ENCODE results near the gene OR5M10. TPM values are rescaled to one million over a fixed set of nuclear protein-coding genes. Genes with fewer than 3 reads are reported as not detected.

The OR5M10 gene
- not detected for total RNA-seq (2021; ENCODE audit: unreplicated experiment)
- not detected for polyA plus RNA-seq (2012; ENCODE audit: insufficient read length)
- Bru-seq, nascent RNA: not detected
- BruChase-seq, experiment 1, labeled RNA remaining after a 2-hour chase: not detected
- BruChase-seq, experiment 2, labeled RNA remaining after a 6-hour chase: not detected
- long read RNA-seq: 0 reads

DNA sequence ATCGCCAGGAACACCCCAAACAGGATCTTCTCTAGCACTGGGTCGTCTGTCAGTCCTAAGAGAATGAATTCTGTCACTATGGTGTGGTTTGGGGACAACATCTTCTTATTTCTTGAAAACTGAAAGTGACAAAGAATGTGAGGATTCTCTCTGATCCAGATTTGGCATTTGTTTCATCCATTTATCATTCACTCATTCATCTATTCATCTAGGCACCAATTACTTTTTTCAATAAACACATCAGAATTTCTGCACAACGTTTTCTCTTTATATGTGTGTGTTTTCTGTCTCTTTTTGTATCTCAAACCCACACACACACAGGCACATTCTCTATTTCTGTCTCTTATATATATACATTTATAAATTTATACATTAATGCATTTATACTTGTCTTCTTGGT, at the start of gene OR5M10:
OR5M10 (minus strand) TSS at position 101 of the 400 bp plus-strand sequence; CDS start at position 101, 0 bp downstream.
- BruUV-seq (replicated peaks): no TSS peak
- CTCF ChIA-PET: no interaction called here
- no peak for DNase-seq (ENCODE audit: low read depth, low spot score)

DNA sequence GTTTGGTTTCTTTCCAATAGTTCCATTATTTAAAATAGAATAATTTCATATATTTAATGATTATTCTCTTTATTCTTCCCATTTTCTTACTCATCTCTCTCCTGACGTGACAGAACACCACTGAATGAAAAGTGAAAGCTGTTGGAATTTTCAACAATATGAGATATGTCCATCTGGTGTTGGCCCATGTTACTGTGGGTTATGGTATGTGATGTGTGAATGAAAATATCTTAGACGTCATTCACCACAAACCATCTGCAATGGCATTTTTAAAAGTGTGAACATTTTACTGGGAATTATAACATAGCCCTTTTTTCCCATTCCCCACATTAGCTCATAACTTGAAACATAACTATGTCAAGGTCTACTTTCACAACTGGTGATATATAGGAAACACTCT, 48.4 kb upstream of the OR5M10 start:
- DNase-seq (ENCODE audit: low read depth, low spot score) (no peak), ATAC-seq (no peak)
- no peak overlapping the region for H3K27ac ChIP-seq (ENCODE audit: low read length)
- no peaks in the 10 kb centered on the region for H3K27me3 ChIP-seq (ENCODE audit: control insufficient read depth, insufficient read depth, low read length)
- in situ Hi-C loops (cut with HindIII; ENCODE audit: low pct_unique_long_range_greater_than_20kb, low sequenced_read_pairs): no loop called here
- CTCF ChIA-PET: no interaction called here
- H3K4me3 ChIP-seq (ENCODE audit: low read depth in 2 of 2, low read length in 2 of 2): no peak overlapping the region
- no peaks in the 10 kb centered on the region for H3K4me1 ChIP-seq (ENCODE audit: control insufficient read depth, insufficient read depth, low read length)
- TF ChIP-seq POLR2AphosphoS5 (IDR thresholded peaks at IDR 0.05; ENCODE audit: low read depth, low read length) (no peak), TCF7L2 (IDR thresholded peaks at IDR 0.05; ENCODE audit: low read depth, low read length) (no peak), SIN3A (IDR thresholded peaks at IDR 0.05; ENCODE audit: borderline replicate concordance, insufficient read depth, low read depth, low read length) (no peak)
- TF ChIP-seq, protein P1, sequence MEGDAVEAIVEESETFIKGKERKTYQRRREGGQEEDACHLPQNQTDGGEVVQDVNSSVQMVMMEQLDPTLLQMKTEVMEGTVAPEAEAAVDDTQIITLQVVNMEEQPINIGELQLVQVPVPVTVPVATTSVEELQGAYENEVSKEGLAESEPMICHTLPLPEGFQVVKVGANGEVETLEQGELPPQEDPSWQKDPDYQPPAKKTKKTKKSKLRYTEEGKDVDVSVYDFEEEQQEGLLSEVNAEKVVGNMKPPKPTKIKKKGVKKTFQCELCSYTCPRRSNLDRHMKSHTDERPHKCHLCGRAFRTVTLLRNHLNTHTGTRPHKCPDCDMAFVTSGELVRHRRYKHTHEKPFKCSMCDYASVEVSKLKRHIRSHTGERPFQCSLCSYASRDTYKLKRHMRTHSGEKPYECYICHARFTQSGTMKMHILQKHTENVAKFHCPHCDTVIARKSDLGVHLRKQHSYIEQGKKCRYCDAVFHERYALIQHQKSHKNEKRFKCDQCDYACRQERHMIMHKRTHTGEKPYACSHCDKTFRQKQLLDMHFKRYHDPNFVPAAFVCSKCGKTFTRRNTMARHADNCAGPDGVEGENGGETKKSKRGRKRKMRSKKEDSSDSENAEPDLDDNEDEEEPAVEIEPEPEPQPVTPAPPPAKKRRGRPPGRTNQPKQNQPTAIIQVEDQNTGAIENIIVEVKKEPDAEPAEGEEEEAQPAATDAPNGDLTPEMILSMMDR (IDR thresholded peaks at IDR 0.05): no peak
- TF ChIP-seq, protein P2, sequence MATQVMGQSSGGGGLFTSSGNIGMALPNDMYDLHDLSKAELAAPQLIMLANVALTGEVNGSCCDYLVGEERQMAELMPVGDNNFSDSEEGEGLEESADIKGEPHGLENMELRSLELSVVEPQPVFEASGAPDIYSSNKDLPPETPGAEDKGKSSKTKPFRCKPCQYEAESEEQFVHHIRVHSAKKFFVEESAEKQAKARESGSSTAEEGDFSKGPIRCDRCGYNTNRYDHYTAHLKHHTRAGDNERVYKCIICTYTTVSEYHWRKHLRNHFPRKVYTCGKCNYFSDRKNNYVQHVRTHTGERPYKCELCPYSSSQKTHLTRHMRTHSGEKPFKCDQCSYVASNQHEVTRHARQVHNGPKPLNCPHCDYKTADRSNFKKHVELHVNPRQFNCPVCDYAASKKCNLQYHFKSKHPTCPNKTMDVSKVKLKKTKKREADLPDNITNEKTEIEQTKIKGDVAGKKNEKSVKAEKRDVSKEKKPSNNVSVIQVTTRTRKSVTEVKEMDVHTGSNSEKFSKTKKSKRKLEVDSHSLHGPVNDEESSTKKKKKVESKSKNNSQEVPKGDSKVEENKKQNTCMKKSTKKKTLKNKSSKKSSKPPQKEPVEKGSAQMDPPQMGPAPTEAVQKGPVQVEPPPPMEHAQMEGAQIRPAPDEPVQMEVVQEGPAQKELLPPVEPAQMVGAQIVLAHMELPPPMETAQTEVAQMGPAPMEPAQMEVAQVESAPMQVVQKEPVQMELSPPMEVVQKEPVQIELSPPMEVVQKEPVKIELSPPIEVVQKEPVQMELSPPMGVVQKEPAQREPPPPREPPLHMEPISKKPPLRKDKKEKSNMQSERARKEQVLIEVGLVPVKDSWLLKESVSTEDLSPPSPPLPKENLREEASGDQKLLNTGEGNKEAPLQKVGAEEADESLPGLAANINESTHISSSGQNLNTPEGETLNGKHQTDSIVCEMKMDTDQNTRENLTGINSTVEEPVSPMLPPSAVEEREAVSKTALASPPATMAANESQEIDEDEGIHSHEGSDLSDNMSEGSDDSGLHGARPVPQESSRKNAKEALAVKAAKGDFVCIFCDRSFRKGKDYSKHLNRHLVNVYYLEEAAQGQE (IDR thresholded peaks at IDR 0.05; ENCODE audit: insufficient read depth in 1 of 2, low read depth in 2 of 2, low read length in 1 of 2): no peak
- intact Hi-C loops (cut with micrococcal nuclease; ENCODE audit: unreplicated experiment): no loop called here
- no peaks in the 10 kb centered on the region for H3K36me3 ChIP-seq (ENCODE audit: control insufficient read depth, insufficient read depth, low read length)
- H3K9me3 ChIP-seq (ENCODE audit: control insufficient read depth, insufficient read depth, low read depth, low read length): no peaks in the 10 kb centered on the region
- no TSS peak for BruUV-seq (replicated peaks)
- POLR2A ChIA-PET: no interaction called here

More for the DNA sequence above, at the start of gene OR5M10:
- intact Hi-C loops (cut with micrococcal nuclease; ENCODE audit: unreplicated experiment) (no loop called here), in situ Hi-C loops (cut with HindIII; ENCODE audit: low pct_unique_long_range_greater_than_20kb, low sequenced_read_pairs) (no loop called here)
- no peaks in the 10 kb centered on the region for H3K27me3 ChIP-seq (ENCODE audit: control insufficient read depth, insufficient read depth, low read length)
- ATAC-seq: no peak
- H3K4me3 ChIP-seq (ENCODE audit: low read depth in 2 of 2, low read length in 2 of 2): no peak within 1 kb of the TSS
- no peaks in the 10 kb centered on the region for H3K36me3 ChIP-seq (ENCODE audit: control insufficient read depth, insufficient read depth, low read length)
- POLR2A ChIA-PET: no interaction called here
- H3K27ac ChIP-seq (ENCODE audit: low read length): no peak within 1 kb of the TSS
- TF ChIP-seq, protein P1 (IDR thresholded peaks at IDR 0.05): no peak
- no peak for TF ChIP-seq TCF7L2 (IDR thresholded peaks at IDR 0.05; ENCODE audit: low read depth, low read length)
- TF ChIP-seq SIN3A (IDR thresholded peaks at IDR 0.05; ENCODE audit: borderline replicate concordance, insufficient read depth, low read depth, low read length): no peak
- TF ChIP-seq, protein P2 (IDR thresholded peaks at IDR 0.05; ENCODE audit: insufficient read depth in 1 of 2, low read depth in 2 of 2, low read length in 1 of 2): no peak
- TF ChIP-seq POLR2AphosphoS5 (IDR thresholded peaks at IDR 0.05; ENCODE audit: low read depth, low read length): no peak
- no peaks in the 10 kb centered on the region for H3K9me3 ChIP-seq (ENCODE audit: control insufficient read depth, insufficient read depth, low read depth, low read length)
- H3K4me1 ChIP-seq (ENCODE audit: control insufficient read depth, insufficient read depth, low read length): no peaks in the 10 kb centered on the region
